ENCODE results near the gene TSTD1.

DNA sequence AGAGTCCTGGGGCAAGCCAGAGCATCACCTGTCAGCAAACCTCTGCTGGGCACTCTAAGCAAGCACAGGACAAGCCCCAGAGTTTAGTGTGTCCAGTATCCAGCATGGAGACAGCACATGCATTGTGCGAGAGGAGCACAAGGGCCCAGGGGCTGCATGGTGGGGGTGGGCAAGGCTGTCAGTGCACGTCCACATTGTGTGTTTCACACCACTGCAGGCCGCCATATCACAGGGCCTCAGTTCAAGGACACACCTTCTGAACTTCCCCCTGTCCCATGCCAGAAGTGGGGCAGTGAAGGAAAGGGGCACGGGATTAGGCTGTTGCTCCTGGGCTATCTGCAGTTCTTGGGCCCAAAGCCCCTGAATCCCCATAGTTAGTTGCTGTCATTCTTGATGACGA is 782 bp upstream of the TSTD1 start:
- TF ChIP-seq EZH2 (IDR thresholded peaks at IDR 0.05; ENCODE audit: low read depth, low read length, severe bottlenecking): no peak
- TF ChIP-seq MAX (IDR thresholded peaks at IDR 0.05): no peak
- TF ChIP-seq GTF2F1 (IDR thresholded peaks at IDR 0.05; ENCODE audit: borderline replicate concordance, low read depth, low read length): no peak
- no peak for TF ChIP-seq CTCF (IDR thresholded peaks at IDR 0.05; ENCODE audit: control extremely low read depth in 1 of 3, insufficient read depth in 1 of 3, low read depth in 1 of 3, low read length in 3 of 3)
- no peak for TF ChIP-seq POLR2A (IDR thresholded peaks at IDR 0.05; ENCODE audit: control extremely low read depth in 1 of 2, low read depth in 2 of 2, low read length in 2 of 2)
- no peak for TF ChIP-seq PHF8 (conservative IDR thresholded peaks at IDR 0.05; ENCODE audit: low read depth, low read length)
- TF ChIP-seq BRCA1 (IDR thresholded peaks at IDR 0.05; ENCODE audit: low read depth, low read length): no peak
- TF ChIP-seq ATF3 (IDR thresholded peaks at IDR 0.05; ENCODE audit: insufficient read depth, low read depth, low read length): no peak
- no peak for TF ChIP-seq POLR2AphosphoS5 (IDR thresholded peaks at IDR 0.05; ENCODE audit: low read depth, low read length)
- TF ChIP-seq EGR1 (IDR thresholded peaks at IDR 0.05; ENCODE audit: borderline replicate concordance, low read depth, low read length): no peak

Measured in H1 (cell line).